GM20000 (cell line): ENCODE measurements around the gene SPSB1.

Source experiments
- DNase-seq: peaks from one replicate; pipeline ENCODE4 v3.0.0; 2012; ENCODE audit warnings: low spot score
- CTCF ChIP-seq: IDR thresholded peaks from 2 replicates; pipeline ENCODE4 v1.5.1; 2012; ENCODE audit warnings: mild to moderate bottlenecking, control low read depth; ENCODE audit errors: extremely low read depth, missing control alignments

Gene SPSB1

GRCh38 chr1:9292361-9293240 is at the start of gene SPSB1:
SPSB1 (plus strand) TSS chr1:9292894; CDS start chr1:9355892, 62,998 bp downstream.
- DNase-seq, result peak; percentile 88
- TF ChIP-seq CTCF, result no peak

GRCh38 chr1:9243066-9243739 is 49.5 kb upstream of the SPSB1 start:
- no peak for TF ChIP-seq CTCF
- DNase-seq, result no peak

DNA sequence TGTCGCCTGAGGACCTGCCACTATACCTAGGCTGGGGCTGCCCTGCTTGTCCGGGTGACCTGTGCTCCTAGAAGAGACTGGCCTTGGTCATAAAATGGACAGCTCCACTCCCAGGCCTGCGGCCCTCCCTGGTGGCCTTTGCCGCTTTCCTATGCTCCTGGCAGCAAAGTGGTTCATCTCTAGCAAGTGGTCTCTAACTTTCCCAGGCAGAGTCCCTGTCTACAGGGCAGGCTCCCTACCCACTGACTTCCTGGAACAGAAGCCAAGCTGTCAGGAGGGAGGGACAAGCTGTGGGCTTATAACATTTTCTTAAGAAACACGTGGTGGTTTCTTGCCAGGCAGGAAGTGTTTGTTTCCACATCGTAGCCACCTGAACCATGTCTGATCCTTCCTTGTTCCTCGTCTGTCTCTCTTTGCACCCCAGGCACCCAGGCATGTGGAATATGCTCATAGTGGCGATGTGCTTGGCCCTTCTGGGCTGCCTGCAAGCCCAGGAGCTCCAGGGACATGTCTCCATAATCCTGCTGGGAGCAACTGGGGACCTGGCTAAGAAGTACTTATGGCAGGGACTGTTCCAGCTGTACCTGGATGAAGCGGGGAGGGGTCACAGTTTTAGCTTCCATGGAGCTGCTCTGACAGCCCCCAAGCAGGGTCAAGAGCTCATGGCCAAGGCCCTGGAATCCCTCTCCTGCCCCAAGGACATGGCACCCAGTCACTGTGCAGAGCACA is 48.0 kb upstream of the SPSB1 start:
- DNase-seq, result no peak
- TF ChIP-seq CTCF, result no peak

DNA sequence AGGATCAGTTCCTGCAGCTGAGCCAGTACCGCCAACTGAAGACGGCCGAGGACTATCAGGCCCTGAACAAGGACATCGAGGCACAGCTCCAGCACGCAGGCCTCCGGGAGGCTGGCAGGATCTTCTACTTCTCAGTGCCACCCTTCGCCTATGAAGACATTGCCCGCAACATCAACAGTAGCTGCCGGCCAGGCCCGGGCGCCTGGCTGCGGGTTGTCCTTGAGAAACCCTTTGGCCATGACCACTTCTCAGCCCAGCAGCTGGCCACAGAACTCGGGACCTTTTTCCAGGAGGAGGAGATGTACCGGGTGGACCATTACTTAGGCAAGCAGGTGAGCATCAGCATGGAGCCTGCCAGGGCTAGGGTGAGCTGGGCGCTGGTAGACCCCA is 47.5 kb upstream of the SPSB1 start:
- TF ChIP-seq CTCF, result no peak
- no peak for DNase-seq

DNA sequence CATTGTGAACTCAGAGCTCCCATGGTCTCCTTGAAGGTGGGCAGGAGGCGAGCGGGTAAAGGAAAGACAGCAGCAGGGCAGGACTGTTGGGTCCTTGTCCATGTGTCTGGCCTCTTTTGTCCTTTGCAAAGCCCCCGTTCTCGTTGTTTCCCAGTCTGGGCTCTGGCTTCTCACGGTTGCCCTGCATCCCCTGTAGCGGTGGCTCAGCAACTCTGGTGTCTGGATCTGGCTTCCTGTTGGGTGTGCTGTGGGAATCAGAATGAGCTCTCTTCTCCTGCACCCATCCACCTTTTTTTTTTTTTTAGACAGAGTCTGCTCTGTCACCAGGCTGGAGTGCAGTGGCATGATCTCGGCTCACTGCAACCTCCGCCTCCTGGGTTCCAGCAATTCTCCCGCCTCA is 47.0 kb upstream of the SPSB1 start:
- TF ChIP-seq CTCF, result no peak
- DNase-seq, result no peak

- no peak for DNase-seq
- no peak for TF ChIP-seq CTCF
Measured at GRCh38 chr1:9246215-9246614, 46.5 kb upstream of the SPSB1 start.
